ACHN (cell line): ENCODE data around the gene XRCC4.

Experiments used
- DNase-seq: peaks from one replicate; pipeline ENCODE4 v3.0.0-alpha.2; 2015
- in situ Hi-C: cut with HindIII; loops from 2 replicates; pipeline ENCODE4 v1.10.0; 2017; ENCODE audit warnings: low sequenced_read_pairs, low pct_ligation_motif_present, low pct_unique_long_range_greater_than_20kb

Gene XRCC4

GRCh38 chr5:83156001-83156400 is 78.7 kb downstream of the XRCC4 start:
- in situ Hi-C loops, result no loop called here
- no peak for DNase-seq

GRCh38 chr5:83157163-83157562 is 79.8 kb downstream of the XRCC4 start:
- DNase-seq, result no peak
- in situ Hi-C loops, result no loop called here

- DNase-seq, result no peak
- in situ Hi-C loops, result no loop called here
These were observed 85.3 kb downstream of the XRCC4 start for GRCh38 chr5:83162601-83163000.

GRCh38 chr5:83167538-83167937 is 90.2 kb downstream of the XRCC4 start:
- in situ Hi-C loops, result no loop called here
- DNase-seq, result no peak

- DNase-seq, result no peak
These were observed 92.4 kb downstream of the XRCC4 start for GRCh38 chr5:83169571-83170337.

GRCh38 chr5:83172011-83172410 is 94.7 kb downstream of the XRCC4 start:
- in situ Hi-C loops, result no loop called here
- no peak for DNase-seq

More at GRCh38 chr5:83169571-83170337, 92.4 kb downstream of the XRCC4 start:
- in situ Hi-C loops, result no loop called here

- in situ Hi-C loops, result no loop called here
- no peak for DNase-seq
These were observed 95.3 kb downstream of the XRCC4 start for GRCh38 chr5:83172655-83173054.

GRCh38 chr5:83173826-83174225 is 96.5 kb downstream of the XRCC4 start:
- DNase-seq, result no peak
- in situ Hi-C loops, result no loop called here

- no peak for DNase-seq
- in situ Hi-C loops, result no loop called here
These were observed 100.5 kb downstream of the XRCC4 start for GRCh38 chr5:83177803-83178202.

- no peak for DNase-seq
- in situ Hi-C loops, result no loop called here
These were observed 102.6 kb downstream of the XRCC4 start for GRCh38 chr5:83179966-83180365.

- in situ Hi-C loops, result no loop called here
- no peak for DNase-seq
These were observed 107.2 kb downstream of the XRCC4 start for GRCh38 chr5:83184534-83184933.

GRCh38 chr5:83192947-83193346 is 115.6 kb downstream of the XRCC4 start:
- DNase-seq, result no peak
- in situ Hi-C loops, result no loop called here

GRCh38 chr5:83197326-83197967 is 120.1 kb downstream of the XRCC4 start:
- in situ Hi-C loops, result no loop called here
- DNase-seq, result no peak

GRCh38 chr5:83199126-83199525 is 121.8 kb downstream of the XRCC4 start:
- in situ Hi-C loops, result no loop called here
- DNase-seq, result no peak

GRCh38 chr5:83204651-83205050 is 127.3 kb downstream of the XRCC4 start:
- DNase-seq, result no peak
- in situ Hi-C loops, result no loop called here

GRCh38 chr5:83209963-83210362 is 132.6 kb downstream of the XRCC4 start:
- in situ Hi-C loops, result no loop called here

GRCh38 chr5:83219077-83219476 is 141.7 kb downstream of the XRCC4 start:
- in situ Hi-C loops, result no loop called here
- no peak for DNase-seq

More at GRCh38 chr5:83209963-83210362, 132.6 kb downstream of the XRCC4 start:
- no peak for DNase-seq

GRCh38 chr5:83219495-83219894 is 142.1 kb downstream of the XRCC4 start:
- in situ Hi-C loops, result no loop called here
- DNase-seq, result no peak

GRCh38 chr5:83220331-83220730 is 143.0 kb downstream of the XRCC4 start:
- no peak for DNase-seq
- in situ Hi-C loops, result no loop called here

- in situ Hi-C loops, result no loop called here
- DNase-seq, result no peak
These were observed 145.6 kb downstream of the XRCC4 start for GRCh38 chr5:83222906-83223305.
